OCI-LY3 (cell line): ENCODE results near the gene RNF4.

Experiments
- H2AFZ ChIP-seq: fragments of 200-600, 300-600 bp; shearing (Covaris generic); 2 replicates; pipeline ENCODE4 v1.6.0; 2014; ENCODE audit warnings: antibody characterized with exemption, low read depth, low read length
- H3K27ac ChIP-seq: fragments of 200-600, 300-600 bp; sonication (generic); 2 replicates; pipeline ENCODE4 v1.5.1; 2014; ENCODE audit warnings: mild to moderate bottlenecking, low read length, moderate library complexity, mixed read lengths
- H3K27me3 ChIP-seq: fragments of 200-600, 300-600 bp; sonication (generic); 2 replicates; pipeline ENCODE4 v1.6.1; 2014; ENCODE audit warnings: low read depth, low read length, mixed read lengths
- H3K36me3 ChIP-seq: fragments of 200-600, 300-600 bp; sonication (generic); replicated peaks from 2 replicates; pipeline ENCODE3; 2014; ENCODE audit warnings: low read depth, low read length, mixed read lengths
- H3K4me1 ChIP-seq: fragments of 300-600, 200-600 bp; sonication (generic); 2 replicates; pipeline ENCODE4 v1.6.1; 2014; ENCODE audit warnings: low read length, mixed read lengths
- H3K4me2 ChIP-seq: fragments of 200-600, 300-600 bp; sonication (generic); 2 replicates; pipeline ENCODE4 v1.6.1; 2014; ENCODE audit warnings: low read length, mixed read lengths
- H3K4me3 ChIP-seq: fragments of 300-600, 200-600 bp; sonication (generic); 2 replicates; pipeline ENCODE4 v1.5.1; 2014; ENCODE audit warnings: antibody characterized with exemption, mild to moderate bottlenecking, low read length, moderate library complexity
- H3K79me2 ChIP-seq: fragments of 300-600, 200-600 bp; shearing (Covaris generic); 2 replicates; pipeline ENCODE4 v1.6.1; 2014; ENCODE audit warnings: mild to moderate bottlenecking, low read length, mixed read lengths
- H3K9ac ChIP-seq: fragments of 300-600, 200-600 bp; shearing (Covaris generic); 2 replicates; pipeline ENCODE4 v1.6.0; 2014; ENCODE audit warnings: mild to moderate bottlenecking, low read length, moderate library complexity
- H3K9me3 ChIP-seq: fragments of 200-600, 300-600 bp; shearing (Covaris generic); 2 replicates; pipeline ENCODE4 v1.6.1; 2014; ENCODE audit warnings: low read length, mixed read lengths; ENCODE audit not compliant: insufficient read depth
- H4K20me1 ChIP-seq: fragments of 200-600, 300-600 bp; sonication (generic); 2 replicates; pipeline ENCODE4 v1.6.1; 2016; ENCODE audit warnings: low read length, mixed read lengths; ENCODE audit not compliant: insufficient read depth
- CTCF ChIP-seq: fragments of 200-600, 300-600 bp; sonication (generic); IDR thresholded peaks from 2 replicates; pipeline ENCODE4 v1.5.1; 2014; ENCODE audit warnings: antibody characterized with exemption, low read length, low read depth
- EZH2phosphoT487 ChIP-seq: fragments of 200-600 bp; shearing (Covaris generic); IDR thresholded peaks from 2 replicates; pipeline ENCODE4 v1.6.1; 2018; ENCODE audit warnings: antibody characterized with exemption, mixed run types, low read depth

The RNF4 gene

GRCh38 chr4:2443061-2443730, 25.7 kb upstream of the RNF4 start:
- TF ChIP-seq CTCF = no peak
- TF ChIP-seq EZH2phosphoT487 = no peak

GRCh38 chr4:2443956-2444740, 24.8 kb upstream of the RNF4 start:
- H3K79me2 ChIP-seq = no peaks in the 10 kb centered on the region
- H3K4me3 ChIP-seq = no peak overlapping the region
- H2AFZ ChIP-seq = no peak overlapping the region
- H4K20me1 ChIP-seq = no peaks in the 10 kb centered on the region
- H3K9me3 ChIP-seq = no peaks in the 10 kb centered on the region
- TF ChIP-seq EZH2phosphoT487 = no peak
- no peak for TF ChIP-seq CTCF
- H3K27ac ChIP-seq = no peak overlapping the region
- no peak overlapping the region for H3K9ac ChIP-seq
- H3K27me3 ChIP-seq = no peaks in the 10 kb centered on the region
- peaks cover 10% of the 10 kb centered on the region; the same call in 1 of the 2 replicates for H3K4me1 ChIP-seq
- no peaks in the 10 kb centered on the region for H3K36me3 ChIP-seq
- no peak overlapping the region for H3K4me2 ChIP-seq

More at GRCh38 chr4:2443061-2443730, 25.7 kb upstream of the RNF4 start:
- Histone ChIP-seq H3K4me3 (no peak overlapping the region), H3K4me2 (no peak overlapping the region), H3K9me3 (no peaks in the 10 kb centered on the region), H3K36me3 (no peaks in the 10 kb centered on the region), H4K20me1 (no peaks in the 10 kb centered on the region), H3K27ac (no peak overlapping the region), H2AFZ (no peak overlapping the region), H3K9ac (no peak overlapping the region), H3K79me2 (no peaks in the 10 kb centered on the region), H3K27me3 (no peaks in the 10 kb centered on the region), H3K4me1 (peaks cover 10% of the 10 kb centered on the region; the same call in 1 of the 2 replicates)

GRCh38 chr4:2445130-2445529, 23.8 kb upstream of the RNF4 start:
- Histone ChIP-seq H3K4me1 (peaks cover 16% of the 10 kb centered on the region), H2AFZ (no peak overlapping the region), H3K27ac (no peak overlapping the region), H3K79me2 (no peaks in the 10 kb centered on the region), H3K9ac (no peak overlapping the region), H3K36me3 (no peaks in the 10 kb centered on the region), H3K4me3 (no peak overlapping the region), H3K9me3 (no peaks in the 10 kb centered on the region), H3K27me3 (no peaks in the 10 kb centered on the region), H3K4me2 (no peak overlapping the region), H4K20me1 (no peaks in the 10 kb centered on the region)
- TF ChIP-seq CTCF (no peak), EZH2phosphoT487 (no peak)

DNA sequence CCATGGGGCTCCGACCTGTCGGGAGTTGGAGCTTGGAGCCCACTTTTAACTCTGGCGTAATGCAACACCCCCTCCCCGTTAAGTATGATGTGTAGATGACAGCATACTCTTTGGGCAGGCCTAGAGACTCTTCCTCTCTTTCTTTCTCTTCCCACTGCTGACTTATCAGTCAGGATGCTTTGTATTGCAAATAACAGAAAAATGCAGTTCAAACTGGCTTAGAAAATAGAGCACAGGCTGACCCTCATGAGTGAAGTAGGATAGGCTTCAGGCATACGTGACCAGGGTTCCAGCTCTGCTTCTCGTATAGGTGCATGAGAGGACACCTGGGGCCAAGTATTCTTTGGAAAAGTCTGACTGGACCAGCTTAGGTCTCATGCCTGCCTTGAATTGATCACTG, 23.3 kb upstream of the RNF4 start:
- H3K79me2 ChIP-seq = no peaks in the 10 kb centered on the region
- H3K36me3 ChIP-seq = no peaks in the 10 kb centered on the region
- no peaks in the 10 kb centered on the region for H4K20me1 ChIP-seq
- H3K9me3 ChIP-seq = no peaks in the 10 kb centered on the region
- H3K4me3 ChIP-seq = no peak overlapping the region
- H3K27me3 ChIP-seq = peaks cover 3% of the 10 kb centered on the region; the same call in 1 of the 2 replicates
- no peak overlapping the region for H2AFZ ChIP-seq
- TF ChIP-seq CTCF (no peak), EZH2phosphoT487 (no peak)
- no peak overlapping the region for H3K4me2 ChIP-seq
- no peak overlapping the region for H3K9ac ChIP-seq
- H3K27ac ChIP-seq = no peak overlapping the region
- peaks cover 21% of the 10 kb centered on the region for H3K4me1 ChIP-seq
